Vagina (tissue), 2 donors: ENCODE data around the gene HIF1A.
A peak's percentile ranks its signal among the peaks of the same experiment; 100 is the strongest.

ENCODE experiments used
- CTCF ChIP-seq, 3 experiments: fragments of 450-650 bp in 2 of 3; fragments of 200-600 bp in 1 of 3; sonication (generic) in 1 of 3; IDR thresholded peaks; one replicate each; pipeline ENCODE4 v1.5.1; 2017 to 2019; ENCODE audit warnings: antibody characterized with exemption in 3 of 3, mild to moderate bottlenecking in 2 of 3, moderate library complexity in 2 of 3
- POLR2A ChIP-seq, 2 donors: fragments of 450-650 bp; IDR thresholded peaks; one replicate each; pipeline ENCODE4 v1.6.1; 2017; ENCODE audit warnings: antibody characterized with exemption in 2 of 2, mild to moderate bottlenecking in 2 of 2, moderate library complexity in 2 of 2
- POLR2AphosphoS5 ChIP-seq, 2 donors: sonication (generic); formaldehyde crosslinking; IDR thresholded peaks; one replicate each; pipeline ENCODE4 v1.9.0; 2017; ENCODE audit warnings: antibody characterized with exemption in 2 of 2, mild to moderate bottlenecking in 2 of 2, low read depth in 1 of 2; ENCODE audit not compliant: insufficient read depth in 1 of 2

- TF ChIP-seq CTCF (IDR thresholded peaks at IDR 0.05): no peak
- TF ChIP-seq POLR2A (IDR thresholded peaks at IDR 0.05): peak; percentile 47 to 63
- peak in 1 of 2 donors; percentile 71 for TF ChIP-seq POLR2AphosphoS5 (IDR thresholded peaks at IDR 0.05; ENCODE audit: insufficient read depth in 1 of 2, low read depth in 1 of 2)
Measured at GRCh38 chr14:61750708-61751474, 55.6 kb downstream of the HIF1A start.
